Activated naive CD4-positive, alpha-beta T cell treated with Interleukin-2 at 50 U/mL for 16 hours (primary cell): Measurements from ENCODE around the gene DNM2.

Experiments used
- DNase-seq: peaks from one replicate; pipeline ENCODE4 v3.0.0-alpha.2; 2020

Gene DNM2

GRCh38 chr19:10691178-10691881, 26.5 kb upstream of the DNM2 start:
- DNase-seq = no peak

- no peak for DNase-seq
Measured at GRCh38 chr19:10691883-10692282, 26.0 kb upstream of the DNM2 start.

- DNase-seq = no peak
Measured at GRCh38 chr19:10692673-10693264, 25.1 kb upstream of the DNM2 start.

- no peak for DNase-seq
Measured at GRCh38 chr19:10694706-10695307, 23.1 kb upstream of the DNM2 start.

GRCh38 chr19:10695401-10696398, 22.2 kb upstream of the DNM2 start:
- DNase-seq = peak; percentile 88

GRCh38 chr19:10699650-10700335, 18.1 kb upstream of the DNM2 start:
- peak; percentile 73 for DNase-seq

- DNase-seq = peak; percentile 12
Measured at GRCh38 chr19:10701955-10702525, 15.8 kb upstream of the DNM2 start.

- DNase-seq = no peak
Measured at GRCh38 chr19:10706990-10707389, 10.9 kb upstream of the DNM2 start.

- DNase-seq = no peak
Measured at GRCh38 chr19:10707440-10707839, 10.4 kb upstream of the DNM2 start.

- no peak for DNase-seq
Measured at GRCh38 chr19:10708291-10708690, 9.6 kb upstream of the DNM2 start.

GRCh38 chr19:10712045-10712444, 5.8 kb upstream of the DNM2 start:
- no peak for DNase-seq

GRCh38 chr19:10712754-10713153, 5.1 kb upstream of the DNM2 start:
- no peak for DNase-seq

- DNase-seq = no peak
Measured at GRCh38 chr19:10713317-10713716, 4.6 kb upstream of the DNM2 start.

- DNase-seq = no peak
Measured at GRCh38 chr19:10717054-10717355, 874 bp upstream of the DNM2 start.

- peak; percentile 64 for DNase-seq
Measured at GRCh38 chr19:10718205-10719196, 622 bp downstream of the DNM2 start.

GRCh38 chr19:10719466-10719961, 1.6 kb downstream of the DNM2 start:
- DNase-seq = no peak

- DNase-seq = no peak
Measured at GRCh38 chr19:10720607-10721125, 2.8 kb downstream of the DNM2 start.

- no peak for DNase-seq
Measured at GRCh38 chr19:10723591-10723990, 5.7 kb downstream of the DNM2 start.

GRCh38 chr19:10724573-10725071, 6.7 kb downstream of the DNM2 start:
- DNase-seq = no peak

- no peak for DNase-seq
Measured at GRCh38 chr19:10725415-10725814, 7.5 kb downstream of the DNM2 start.
